ENCODE results near the gene COL4A5.

Gene COL4A5

GRCh38 chrX:108590496-108590895 is 150.9 kb downstream of the COL4A5 start:
- Histone ChIP-seq H3K4me3 (replicated peaks; ENCODE audit: insufficient read depth, low read length) (no peak overlapping the region), H3K27ac (replicated peaks) (no peak overlapping the region), H3K27me3 (ENCODE audit: insufficient read depth, poor library complexity, severe bottlenecking) (no peaks in the 10 kb centered on the region)
- DNase-seq (ENCODE audit: low read depth in 1 of 2, low spot score in 1 of 2): no peak
- TF ChIP-seq REST (IDR thresholded peaks at IDR 0.05; ENCODE audit: insufficient replicate concordance, low read depth): no peak
- no peak for TF ChIP-seq GABPA (IDR thresholded peaks at IDR 0.05; ENCODE audit: low read depth)
- TF ChIP-seq CTCF (IDR thresholded peaks at IDR 0.05; ENCODE audit: insufficient read depth, low read length): no peak
- no peak for TF ChIP-seq POLR2AphosphoS5 (IDR thresholded peaks at IDR 0.05; ENCODE audit: low read depth)
- TF ChIP-seq SPI1 (IDR thresholded peaks at IDR 0.05; ENCODE audit: borderline replicate concordance, low read depth): no peak

GRCh38 chrX:108601276-108601675 is 161.6 kb downstream of the COL4A5 start:
- no peak for DNase-seq (ENCODE audit: low read depth in 1 of 2, low spot score in 1 of 2)
- H3K27ac ChIP-seq (replicated peaks): no peak overlapping the region
- TF ChIP-seq GABPA (IDR thresholded peaks at IDR 0.05; ENCODE audit: low read depth): no peak
- TF ChIP-seq CTCF (IDR thresholded peaks at IDR 0.05; ENCODE audit: insufficient read depth, low read length): no peak
- TF ChIP-seq REST (IDR thresholded peaks at IDR 0.05; ENCODE audit: insufficient replicate concordance, low read depth): no peak
- TF ChIP-seq SPI1 (IDR thresholded peaks at IDR 0.05; ENCODE audit: borderline replicate concordance, low read depth): no peak
- no peak for TF ChIP-seq POLR2AphosphoS5 (IDR thresholded peaks at IDR 0.05; ENCODE audit: low read depth)

GRCh38 chrX:108610141-108610540 is 170.5 kb downstream of the COL4A5 start:
- TF ChIP-seq CTCF (IDR thresholded peaks at IDR 0.05; ENCODE audit: insufficient read depth, low read length): no peak
- no peak for TF ChIP-seq REST (IDR thresholded peaks at IDR 0.05; ENCODE audit: insufficient replicate concordance, low read depth)
- TF ChIP-seq POLR2AphosphoS5 (IDR thresholded peaks at IDR 0.05; ENCODE audit: low read depth): no peak
- TF ChIP-seq SPI1 (IDR thresholded peaks at IDR 0.05; ENCODE audit: borderline replicate concordance, low read depth): no peak
- no peak for TF ChIP-seq GABPA (IDR thresholded peaks at IDR 0.05; ENCODE audit: low read depth)
- H3K4me3 ChIP-seq (replicated peaks; ENCODE audit: insufficient read depth, low read length): no peak overlapping the region
- H3K27ac ChIP-seq (replicated peaks): no peak overlapping the region
- no peaks in the 10 kb centered on the region for H3K27me3 ChIP-seq (ENCODE audit: insufficient read depth, poor library complexity, severe bottlenecking)
- DNase-seq (ENCODE audit: low read depth in 1 of 2, low spot score in 1 of 2): no peak

More at GRCh38 chrX:108601276-108601675, 161.6 kb downstream of the COL4A5 start:
- H3K27me3 ChIP-seq (ENCODE audit: insufficient read depth, poor library complexity, severe bottlenecking): no peaks in the 10 kb centered on the region
- no peak overlapping the region for H3K4me3 ChIP-seq (replicated peaks; ENCODE audit: insufficient read depth, low read length)
